ENCODE results near the gene MTG1. TPM values are rescaled to one million over a fixed set of nuclear protein-coding genes. Genes with fewer than 3 reads are reported as not detected.
"Not testable (repeated sequence)": the region's sequence is repeated elsewhere in the genome, so short reads cannot be mapped to it uniquely, and the experiment has no call there.

MTG1 gene
- total and polyA plus RNA-seq, 12 donors: 24.0 to 118 (median 48.8) TPM

GRCh38 chr10:133422807-133423771 lies 29.1 kb downstream of the MTG1 start:
- Histone ChIP-seq H3K4me3 (no peak overlapping the region), H3K36me3 (replicated peaks in 1 of 2) (peaks cover 0 to 20% of the 10 kb centered on the region in 2 donors), H3K27me3 (no peaks in the 10 kb centered on the region), H3K9me3 (replicated peaks in 1 of 3) (no peaks in the 10 kb centered on the region), H3K27ac (no peak overlapping the region), H3K4me1 (replicated peaks in 1 of 2) (peaks cover 0 to 3% of the 10 kb centered on the region in 2 donors)
- intact Hi-C loops (cut with DNase I): no loop called here
- DNase-seq: peak in 1 of 7 donors; percentile 55
- 13 to 71% (median 36%) methylated on average over 12 to 88 of the region's 88 CpGs for WGBS, 4 donors
- no peak for TF ChIP-seq CTCF (IDR thresholded peaks at IDR 0.05)
- TF ChIP-seq POLR2A (IDR thresholded peaks at IDR 0.05): no peak

GRCh38 chr10:133424102-133424501 lies 30.1 kb downstream of the MTG1 start:
- H3K27ac ChIP-seq; DNase-seq; H3K27me3 ChIP-seq; H3K4me1 ChIP-seq (replicated peaks in 1 of 2); H3K9me3 ChIP-seq (replicated peaks in 1 of 3); intact Hi-C loops (cut with DNase I); H3K4me3 ChIP-seq: not testable (repeated sequence)
- H3K36me3 ChIP-seq (replicated peaks in 1 of 2): peaks cover 0 to 18% of the 10 kb centered on the region in 2 donors
- no CpG with 5 or more reads among the region's 46 CpGs for WGBS, 4 donors

- H3K36me3 ChIP-seq (replicated peaks in 1 of 2): peaks cover 0 to 13% of the 10 kb centered on the region in 2 donors
- DNase-seq; H3K27ac ChIP-seq; H3K9me3 ChIP-seq (replicated peaks in 1 of 3); H3K4me1 ChIP-seq (replicated peaks in 1 of 2); H3K27me3 ChIP-seq; H3K4me3 ChIP-seq; intact Hi-C loops (cut with DNase I): not testable (repeated sequence)
- WGBS, 4 donors: 19% methylated on average over 13 of the region's 37 CpGs; no CpG with 5 or more reads in 3 of the 4 donors
Measured at GRCh38 chr10:133424601-133425000, 30.6 kb downstream of the MTG1 start, which contains the start of gene SPRN. Gene SPRN, minus strand, starts transcription at chr10:133424625. Its CDS starts 944 bp downstream, at chr10:133423681.

- H3K36me3 ChIP-seq (replicated peaks in 1 of 2); H3K27ac ChIP-seq; H3K9me3 ChIP-seq (replicated peaks in 1 of 3); H3K4me3 ChIP-seq; intact Hi-C loops (cut with DNase I); H3K27me3 ChIP-seq; H3K4me1 ChIP-seq (replicated peaks in 1 of 2); DNase-seq: not testable (repeated sequence)
- 79 to 84% (median 83%) methylated on average over 4 of the region's 4 CpGs for WGBS, 4 donors
Measured at GRCh38 chr10:133429571-133429970, 35.6 kb downstream of the MTG1 start.

- WGBS, 4 donors: 55 to 90% (median 78%) methylated on average over 2 to 6 of the region's 9 CpGs
- DNase-seq; H3K27me3 ChIP-seq; H3K4me3 ChIP-seq; intact Hi-C loops (cut with DNase I); H3K27ac ChIP-seq; H3K36me3 ChIP-seq (replicated peaks in 1 of 2); H3K4me1 ChIP-seq (replicated peaks in 1 of 2); H3K9me3 ChIP-seq (replicated peaks in 1 of 3): not testable (repeated sequence)
Measured at GRCh38 chr10:133431888-133432613, 38.1 kb downstream of the MTG1 start.

GRCh38 chr10:133432789-133433188 lies 38.8 kb downstream of the MTG1 start:
- 61 to 68% methylated on average over 4 to 6 of the region's 25 CpGs; no CpG with 5 or more reads in 2 of the 4 donors for whole genome bisulfite sequencing, 4 donors

More at GRCh38 chr10:133432789-133433188, 38.8 kb downstream of the MTG1 start:
- DNase-seq; intact Hi-C loops (cut with DNase I); H3K4me3 ChIP-seq; H3K27ac ChIP-seq; H3K27me3 ChIP-seq; H3K36me3 ChIP-seq (replicated peaks in 1 of 2); H3K4me1 ChIP-seq (replicated peaks in 1 of 2); H3K9me3 ChIP-seq (replicated peaks in 1 of 3): not testable (repeated sequence)

Data from adrenal gland (tissue), 12 donors.